Measurements from ENCODE around the gene ATF4.

- TF ChIP-seq EZH2 (IDR thresholded peaks at IDR 0.05; ENCODE audit: low read depth, low read length, severe bottlenecking) = no peak
- no peak for TF ChIP-seq JUN (IDR thresholded peaks at IDR 0.05; ENCODE audit: low read depth, low read length)
- TF ChIP-seq CTCF (IDR thresholded peaks at IDR 0.05; ENCODE audit: control extremely low read depth in 1 of 3, insufficient read depth in 1 of 3, low read depth in 1 of 3, low read length in 3 of 3) = no peak
- no peak for TF ChIP-seq EP300 (IDR thresholded peaks at IDR 0.05; ENCODE audit: borderline replicate concordance in 1 of 2, low read depth in 2 of 2, low read length in 2 of 2)
- no peak for TF ChIP-seq SIN3A (conservative IDR thresholded peaks at IDR 0.05 in 1 of 2, IDR thresholded peaks at IDR 0.05 in 1 of 2; ENCODE audit: low read depth in 1 of 2, low read length in 2 of 2)
- no peak for TF ChIP-seq MAX (IDR thresholded peaks at IDR 0.05)
- no peak for TF ChIP-seq POU5F1 (IDR thresholded peaks at IDR 0.05; ENCODE audit: low read depth, low read length)
- TF ChIP-seq USF2 (IDR thresholded peaks at IDR 0.05; ENCODE audit: low read length) = no peak
- no peak for TF ChIP-seq EGR1 (IDR thresholded peaks at IDR 0.05; ENCODE audit: borderline replicate concordance, low read depth, low read length)
- no peak for TF ChIP-seq GTF2F1 (IDR thresholded peaks at IDR 0.05; ENCODE audit: borderline replicate concordance, low read depth, low read length)
- TF ChIP-seq NANOG (IDR thresholded peaks at IDR 0.05; ENCODE audit: insufficient read depth, low read depth, low read length, poor library complexity, severe bottlenecking) = no peak
- TF ChIP-seq POLR2AphosphoS5 (IDR thresholded peaks at IDR 0.05; ENCODE audit: low read depth, low read length) = no peak
Measured at GRCh38 chr22:39571538-39571937, 51.2 kb downstream of the ATF4 start.

Data from H1 (cell line).